Right atrium auricular region (tissue), 2 donors: ENCODE data around the gene ALLC. TPM values are rescaled to one million over a fixed set of nuclear protein-coding genes. Genes with fewer than 3 reads are reported as not detected.

Experiments used
- DNase-seq: peaks from one replicate; pipeline ENCODE4 v3.0.0-alpha.2; 2019; ENCODE audit warnings: low spot score
- H3K27ac ChIP-seq, 2 donors: fragments of 200-600 bp; sonication (generic); 1 replicate in 1 of 2; 2 replicates in 1 of 2; pipeline ENCODE4 v1.5.1; 2016 to 2019
- H3K27me3 ChIP-seq, 2 donors: fragments of 200-600 bp; sonication (generic); one replicate each; pipeline versions ENCODE4 v1.5.1 to v1.6.0; 2017 to 2019
- H3K36me3 ChIP-seq: fragments of 200-600 bp; sonication (generic); one replicate; pipeline ENCODE4 v1.5.1; 2016
- H3K4me1 ChIP-seq, 2 donors: fragments of 200-600 bp; sonication (generic); one replicate each; pipeline versions ENCODE4 v1.5.1 to v1.6.0; 2017 to 2019
- H3K4me3 ChIP-seq, 2 donors: fragments of 200-600 bp; sonication (generic); 1 replicate in 1 of 2; 2 replicates in 1 of 2; pipeline ENCODE4 v1.5.1; 2017 to 2019; ENCODE audit warnings: mild to moderate bottlenecking in 1 of 2, moderate library complexity in 1 of 2
- H3K9me3 ChIP-seq, 2 donors: fragments of 200-600 bp; sonication (generic); one replicate each; pipeline ENCODE4 v1.5.1; 2019
- total RNA-seq, 2 donors: library from RNA; depleted of rRNA; stranded (reverse); fragments of >200 nt; gene quantifications; one replicate each; pipeline ENCODE4 v1.1.0, GENCODE V29; 2016
- TF ChIP-seq, protein P1 (sequence below), 2 donors: fragments of 200-600 bp; sonication (generic); IDR thresholded peaks; one replicate each; pipeline ENCODE4 v1.5.1; 2019; ENCODE audit warnings: antibody characterized with exemption in 2 of 2

ALLC gene
- total RNA-seq, 2 donors from 2014 or later: not detected

DNA sequence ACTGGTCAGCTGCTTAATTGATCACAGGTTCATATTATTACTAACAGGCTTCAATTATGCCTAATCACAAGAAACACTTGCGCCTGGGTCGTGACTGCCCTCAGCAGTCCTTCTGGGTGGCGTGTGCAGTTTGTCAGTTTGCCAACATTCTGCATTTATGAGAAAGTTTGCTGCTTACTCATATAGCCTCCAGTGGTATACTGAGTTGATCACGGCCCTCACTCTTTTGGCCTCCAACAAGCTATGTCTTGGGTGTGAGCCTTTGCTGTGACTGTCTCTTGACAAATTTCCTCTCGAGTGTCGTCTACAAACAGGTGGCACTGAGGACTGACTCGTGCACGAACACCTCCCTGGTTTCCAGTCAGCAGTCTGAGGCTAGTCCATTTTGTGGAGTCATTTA, 72.6 kb downstream of the ALLC start:
- Histone ChIP-seq H3K27ac (no peak overlapping the region), H3K27me3 (no peaks in the 10 kb centered on the region), H3K4me3 (no peak overlapping the region), H3K4me1 (peaks cover 0 to 7% of the 10 kb centered on the region in 2 donors), H3K9me3 (no peaks in the 10 kb centered on the region), H3K36me3 (no peaks in the 10 kb centered on the region)
- TF ChIP-seq, protein P1, sequence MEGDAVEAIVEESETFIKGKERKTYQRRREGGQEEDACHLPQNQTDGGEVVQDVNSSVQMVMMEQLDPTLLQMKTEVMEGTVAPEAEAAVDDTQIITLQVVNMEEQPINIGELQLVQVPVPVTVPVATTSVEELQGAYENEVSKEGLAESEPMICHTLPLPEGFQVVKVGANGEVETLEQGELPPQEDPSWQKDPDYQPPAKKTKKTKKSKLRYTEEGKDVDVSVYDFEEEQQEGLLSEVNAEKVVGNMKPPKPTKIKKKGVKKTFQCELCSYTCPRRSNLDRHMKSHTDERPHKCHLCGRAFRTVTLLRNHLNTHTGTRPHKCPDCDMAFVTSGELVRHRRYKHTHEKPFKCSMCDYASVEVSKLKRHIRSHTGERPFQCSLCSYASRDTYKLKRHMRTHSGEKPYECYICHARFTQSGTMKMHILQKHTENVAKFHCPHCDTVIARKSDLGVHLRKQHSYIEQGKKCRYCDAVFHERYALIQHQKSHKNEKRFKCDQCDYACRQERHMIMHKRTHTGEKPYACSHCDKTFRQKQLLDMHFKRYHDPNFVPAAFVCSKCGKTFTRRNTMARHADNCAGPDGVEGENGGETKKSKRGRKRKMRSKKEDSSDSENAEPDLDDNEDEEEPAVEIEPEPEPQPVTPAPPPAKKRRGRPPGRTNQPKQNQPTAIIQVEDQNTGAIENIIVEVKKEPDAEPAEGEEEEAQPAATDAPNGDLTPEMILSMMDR (IDR thresholded peaks at IDR 0.05): no peak
- no peak for DNase-seq

DNA sequence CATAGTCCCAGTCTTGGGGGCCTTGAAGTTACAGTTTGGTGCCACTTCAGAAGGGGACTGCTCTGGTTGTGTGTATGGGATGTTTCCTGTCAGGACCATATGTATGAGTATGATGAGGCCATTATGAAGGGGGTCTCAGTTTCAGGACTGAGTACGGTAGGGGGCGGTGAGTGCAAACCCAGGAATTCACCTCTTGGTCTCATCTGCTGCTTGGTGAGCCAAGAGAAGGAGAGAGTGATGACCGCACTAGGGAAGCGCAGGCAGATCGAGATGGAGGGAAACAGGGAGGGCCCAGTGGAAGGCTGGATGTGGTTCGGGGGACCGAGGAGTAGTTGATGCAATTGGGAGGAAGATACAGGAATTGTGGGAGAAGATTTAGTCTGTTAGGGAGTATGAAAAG, 73.8 kb downstream of the ALLC start:
- TF ChIP-seq, protein P1 (IDR thresholded peaks at IDR 0.05): no peak
- H3K4me1 ChIP-seq: peaks cover 0 to 7% of the 10 kb centered on the region in 2 donors
- DNase-seq: no peak

GRCh38 chr2:3736112-3736511, 78.1 kb downstream of the ALLC start:
- DNase-seq: no peak
- TF ChIP-seq, protein P1 (IDR thresholded peaks at IDR 0.05): no peak
- no peaks in the 10 kb centered on the region for H3K4me1 ChIP-seq
- no peaks in the 10 kb centered on the region for H3K27me3 ChIP-seq
- no peak overlapping the region for H3K4me3 ChIP-seq
- H3K9me3 ChIP-seq: no peaks in the 10 kb centered on the region
- no peak overlapping the region for H3K27ac ChIP-seq
- no peaks in the 10 kb centered on the region for H3K36me3 ChIP-seq

More for the DNA sequence above, 73.8 kb downstream of the ALLC start:
- no peaks in the 10 kb centered on the region for H3K9me3 ChIP-seq
- no peak overlapping the region for H3K27ac ChIP-seq
- H3K4me3 ChIP-seq: no peak overlapping the region
- H3K36me3 ChIP-seq: no peaks in the 10 kb centered on the region
- no peaks in the 10 kb centered on the region for H3K27me3 ChIP-seq

DNA sequence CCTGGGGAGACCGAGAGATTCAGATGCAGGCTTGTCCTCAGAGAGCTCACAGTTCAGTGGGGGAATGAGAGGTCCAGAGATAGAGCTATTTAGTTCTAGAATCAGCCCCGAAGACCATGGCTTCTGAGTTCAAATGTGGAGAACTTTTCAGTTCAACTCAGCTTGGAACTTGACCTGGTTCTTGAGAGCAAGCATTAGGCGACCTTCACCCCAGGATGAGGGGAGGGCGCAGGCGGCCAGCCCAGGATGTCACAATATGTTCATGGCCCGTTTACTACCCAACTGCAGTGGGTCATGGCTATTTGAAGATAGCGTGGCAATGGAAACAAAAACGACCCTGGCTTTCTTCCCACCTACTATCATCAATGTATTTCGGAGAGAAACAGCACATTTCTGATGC, 79.1 kb downstream of the ALLC start:
- Histone ChIP-seq H3K27ac (no peak overlapping the region), H3K4me3 (no peak overlapping the region), H3K9me3 (no peaks in the 10 kb centered on the region), H3K27me3 (no peaks in the 10 kb centered on the region), H3K36me3 (no peaks in the 10 kb centered on the region), H3K4me1 (no peaks in the 10 kb centered on the region)
- TF ChIP-seq, protein P1 (IDR thresholded peaks at IDR 0.05): no peak
- no peak for DNase-seq

DNA sequence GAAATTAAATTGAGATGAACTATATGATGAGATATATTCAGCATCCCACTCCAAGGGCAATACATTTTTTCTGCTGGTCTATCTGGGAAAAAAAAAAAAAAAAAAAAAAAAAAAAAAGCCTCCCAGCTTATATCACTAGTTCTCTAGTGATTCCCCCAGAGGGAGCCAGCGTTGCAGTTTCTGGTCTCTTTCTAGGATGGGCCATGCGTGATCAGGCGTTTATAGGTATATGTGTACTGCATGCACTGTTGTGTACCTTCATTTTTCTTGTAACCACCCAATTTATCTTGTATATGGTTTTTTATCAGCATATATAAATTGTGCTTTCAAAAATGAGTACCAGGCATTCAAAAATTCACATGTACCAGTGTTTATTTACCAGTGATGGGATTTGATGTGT, 80.5 kb downstream of the ALLC start:
- no peaks in the 10 kb centered on the region for H3K4me1 ChIP-seq

DNA sequence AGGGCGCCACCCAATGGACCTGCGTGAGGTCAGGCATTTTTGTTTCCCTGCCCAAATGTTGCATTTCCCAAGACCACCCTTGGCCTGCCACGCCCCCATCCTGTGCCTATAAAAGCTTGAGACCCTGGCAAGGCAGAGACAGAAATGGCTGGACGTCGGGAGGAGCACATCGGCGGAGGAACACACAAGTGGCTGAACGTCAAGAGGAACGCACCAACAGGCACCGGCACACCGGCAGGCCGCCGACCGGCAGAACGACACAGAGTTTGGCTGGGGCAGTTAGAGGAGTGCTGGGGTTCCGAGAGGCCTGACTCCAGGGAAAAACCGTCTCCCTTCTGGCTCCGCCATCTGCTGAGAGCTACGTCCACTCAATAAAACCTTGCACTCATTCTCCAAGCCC, 81.3 kb downstream of the ALLC start:
- no peaks in the 10 kb centered on the region for H3K27me3 ChIP-seq
- H3K27ac ChIP-seq: no peak overlapping the region
- TF ChIP-seq, protein P1 (IDR thresholded peaks at IDR 0.05): no peak

More for the DNA sequence above, 80.5 kb downstream of the ALLC start:
- TF ChIP-seq, protein P1 (IDR thresholded peaks at IDR 0.05): no peak
- no peak overlapping the region for H3K27ac ChIP-seq
- no peak overlapping the region for H3K4me3 ChIP-seq
- no peak for DNase-seq
- no peaks in the 10 kb centered on the region for H3K27me3 ChIP-seq
- no peaks in the 10 kb centered on the region for H3K36me3 ChIP-seq
- H3K9me3 ChIP-seq: no peaks in the 10 kb centered on the region

More for the DNA sequence above, 81.3 kb downstream of the ALLC start:
- Histone ChIP-seq H3K4me1 (no peaks in the 10 kb centered on the region), H3K9me3 (no peaks in the 10 kb centered on the region), H3K4me3 (no peak overlapping the region), H3K36me3 (no peaks in the 10 kb centered on the region)
- DNase-seq: no peak
